MG63 (cell line): Measurements from ENCODE around the gene GYS2. TPM values are rescaled to one million over a fixed set of nuclear protein-coding genes. Genes with fewer than 3 reads are reported as not detected.

ENCODE experiments used
- DNase-seq: peaks from one replicate; pipeline ENCODE4 v3.0.0-alpha.2; 2020
- H3K27me3 ChIP-seq: fragments of 250-450 bp; sonication (Bioruptor Pico); 2 replicates; pipeline ENCODE4 v1.5.1; 2020; ENCODE audit warnings: mild to moderate bottlenecking, moderate library complexity
- H3K36me3 ChIP-seq: fragments of 250-450 bp; sonication (Bioruptor Pico); 2 replicates; pipeline ENCODE4 v1.5.1; 2020; ENCODE audit warnings: mild to moderate bottlenecking, moderate library complexity
- H3K4me3 ChIP-seq: fragments of 250-450 bp; sonication (Bioruptor Pico); 2 replicates; pipeline ENCODE4 v1.5.1; 2020; ENCODE audit warnings: mild to moderate bottlenecking, moderate library complexity
- H3K9me3 ChIP-seq: fragments of 250-450 bp; sonication (Bioruptor Pico); 2 replicates; pipeline ENCODE4 v1.5.1; 2020; ENCODE audit warnings: mild to moderate bottlenecking, moderate library complexity
- total RNA-seq: library from RNA; depleted of rRNA; stranded (reverse); fragments of >200 nt; shearing (Covaris generic); gene quantifications from 2 replicates; pipeline ENCODE4 v1.2.3, GENCODE V29; 2014; ENCODE audit warnings: low replicate concordance

The GYS2 gene
- total RNA-seq, 1 experiment from 2014 or later = not detected

GRCh38 chr12:21571046-21571445 is 33.6 kb downstream of the GYS2 start:
- DNase-seq = no peak
- H3K4me3 ChIP-seq = no peak overlapping the region
- H3K9me3 ChIP-seq = no peaks in the 10 kb centered on the region
- no peaks in the 10 kb centered on the region for H3K36me3 ChIP-seq
- no peaks in the 10 kb centered on the region for H3K27me3 ChIP-seq

- no peaks in the 10 kb centered on the region for H3K27me3 ChIP-seq
- no peaks in the 10 kb centered on the region for H3K9me3 ChIP-seq
- no peak for DNase-seq
- no peaks in the 10 kb centered on the region for H3K36me3 ChIP-seq
- no peak overlapping the region for H3K4me3 ChIP-seq
Observed at GRCh38 chr12:21568115-21568514, 36.5 kb downstream of the GYS2 start.

GRCh38 chr12:21566907-21567394 is 37.7 kb downstream of the GYS2 start:
- Histone ChIP-seq H3K9me3 (no peaks in the 10 kb centered on the region), H3K36me3 (no peaks in the 10 kb centered on the region), H3K27me3 (no peaks in the 10 kb centered on the region), H3K4me3 (no peak overlapping the region)
- no peak for DNase-seq

- Histone ChIP-seq H3K36me3 (no peaks in the 10 kb centered on the region), H3K4me3 (no peak overlapping the region), H3K27me3 (no peaks in the 10 kb centered on the region), H3K9me3 (no peaks in the 10 kb centered on the region)
- DNase-seq = no peak
Observed at GRCh38 chr12:21566223-21566906, 38.3 kb downstream of the GYS2 start.

GRCh38 chr12:21562859-21563258 is 41.8 kb downstream of the GYS2 start:
- no peaks in the 10 kb centered on the region for H3K27me3 ChIP-seq
- no peak for DNase-seq
- no peaks in the 10 kb centered on the region for H3K36me3 ChIP-seq
- no peaks in the 10 kb centered on the region for H3K9me3 ChIP-seq
- no peak overlapping the region for H3K4me3 ChIP-seq

GRCh38 chr12:21561158-21561557 is 43.5 kb downstream of the GYS2 start:
- Histone ChIP-seq H3K27me3 (no peaks in the 10 kb centered on the region), H3K36me3 (no peaks in the 10 kb centered on the region), H3K9me3 (no peaks in the 10 kb centered on the region), H3K4me3 (no peak overlapping the region)
- no peak for DNase-seq

GRCh38 chr12:21559855-21560569 is 44.6 kb downstream of the GYS2 start:
- H3K36me3 ChIP-seq = no peaks in the 10 kb centered on the region
- DNase-seq = no peak
- no peaks in the 10 kb centered on the region for H3K27me3 ChIP-seq
- no peak overlapping the region for H3K4me3 ChIP-seq
- H3K9me3 ChIP-seq = no peaks in the 10 kb centered on the region

- DNase-seq = no peak
- Histone ChIP-seq H3K9me3 (no peaks in the 10 kb centered on the region), H3K4me3 (no peak overlapping the region), H3K27me3 (no peaks in the 10 kb centered on the region), H3K36me3 (no peaks in the 10 kb centered on the region)
Observed at GRCh38 chr12:21558100-21558679, 46.5 kb downstream of the GYS2 start.

- H3K36me3 ChIP-seq = no peaks in the 10 kb centered on the region
- H3K9me3 ChIP-seq = no peaks in the 10 kb centered on the region
- no peaks in the 10 kb centered on the region for H3K27me3 ChIP-seq
- no peak for DNase-seq
- H3K4me3 ChIP-seq = no peak overlapping the region
Observed at GRCh38 chr12:21553329-21553675, 51.3 kb downstream of the GYS2 start.

GRCh38 chr12:21552635-21553328 is 51.9 kb downstream of the GYS2 start:
- Histone ChIP-seq H3K4me3 (no peak overlapping the region), H3K9me3 (no peaks in the 10 kb centered on the region), H3K27me3 (no peaks in the 10 kb centered on the region), H3K36me3 (no peaks in the 10 kb centered on the region)
- no peak for DNase-seq

- peak; percentile 44 for DNase-seq
- H3K9me3 ChIP-seq = no peaks in the 10 kb centered on the region
Observed at GRCh38 chr12:21551841-21552465, 52.7 kb downstream of the GYS2 start.

GRCh38 chr12:21547437-21547836 is 57.2 kb downstream of the GYS2 start:
- Histone ChIP-seq H3K4me3 (no peak overlapping the region), H3K36me3 (no peaks in the 10 kb centered on the region), H3K27me3 (0 out of 2 replicates have a peak, but pooled peaks cover 2% of the 10 kb centered on the region), H3K9me3 (no peaks in the 10 kb centered on the region)
- DNase-seq = no peak

More at GRCh38 chr12:21551841-21552465, 52.7 kb downstream of the GYS2 start:
- no peaks in the 10 kb centered on the region for H3K36me3 ChIP-seq
- H3K27me3 ChIP-seq = no peaks in the 10 kb centered on the region
- H3K4me3 ChIP-seq = no peak overlapping the region

GRCh38 chr12:21546716-21547115 is 57.9 kb downstream of the GYS2 start:
- Histone ChIP-seq H3K9me3 (no peaks in the 10 kb centered on the region), H3K36me3 (no peaks in the 10 kb centered on the region), H3K4me3 (no peak overlapping the region), H3K27me3 (0 out of 2 replicates have a peak, but pooled peaks cover 2% of the 10 kb centered on the region)
- no peak for DNase-seq

GRCh38 chr12:21545557-21545956 is 59.1 kb downstream of the GYS2 start:
- Histone ChIP-seq H3K9me3 (no peaks in the 10 kb centered on the region), H3K4me3 (no peak overlapping the region), H3K27me3 (0 out of 2 replicates have a peak, but pooled peaks cover 2% of the 10 kb centered on the region), H3K36me3 (no peaks in the 10 kb centered on the region)
- DNase-seq = no peak

GRCh38 chr12:21543151-21543550 is 61.5 kb downstream of the GYS2 start:
- Histone ChIP-seq H3K27me3 (0 out of 2 replicates have a peak, but pooled peaks cover 2% of the 10 kb centered on the region), H3K36me3 (no peaks in the 10 kb centered on the region), H3K4me3 (no peak overlapping the region), H3K9me3 (no peaks in the 10 kb centered on the region)
- DNase-seq = no peak

- no peak overlapping the region for H3K4me3 ChIP-seq
- no peaks in the 10 kb centered on the region for H3K9me3 ChIP-seq
Observed at GRCh38 chr12:21542403-21542802, 62.2 kb downstream of the GYS2 start.

More at GRCh38 chr12:21542403-21542802, 62.2 kb downstream of the GYS2 start:
- no peak for DNase-seq
- Histone ChIP-seq H3K27me3 (0 out of 2 replicates have a peak, but pooled peaks cover 2% of the 10 kb centered on the region), H3K36me3 (no peaks in the 10 kb centered on the region)
